GM18511 (cell line): Measurements from ENCODE around the gene KAZN.
"Not testable (repeated sequence)": the region's sequence is repeated elsewhere in the genome, so short reads cannot be mapped to it uniquely, and the experiment has no call there.

Experiments used
- ATAC-seq: cut with Tn5 transposase; IDR thresholded peaks from one replicate; pipeline ENCODE4 v1.9.1; 2021; ENCODE audit warnings: mild to moderate bottlenecking, moderate library complexity; ENCODE audit not compliant: unreplicated experiment

Gene KAZN

DNA sequence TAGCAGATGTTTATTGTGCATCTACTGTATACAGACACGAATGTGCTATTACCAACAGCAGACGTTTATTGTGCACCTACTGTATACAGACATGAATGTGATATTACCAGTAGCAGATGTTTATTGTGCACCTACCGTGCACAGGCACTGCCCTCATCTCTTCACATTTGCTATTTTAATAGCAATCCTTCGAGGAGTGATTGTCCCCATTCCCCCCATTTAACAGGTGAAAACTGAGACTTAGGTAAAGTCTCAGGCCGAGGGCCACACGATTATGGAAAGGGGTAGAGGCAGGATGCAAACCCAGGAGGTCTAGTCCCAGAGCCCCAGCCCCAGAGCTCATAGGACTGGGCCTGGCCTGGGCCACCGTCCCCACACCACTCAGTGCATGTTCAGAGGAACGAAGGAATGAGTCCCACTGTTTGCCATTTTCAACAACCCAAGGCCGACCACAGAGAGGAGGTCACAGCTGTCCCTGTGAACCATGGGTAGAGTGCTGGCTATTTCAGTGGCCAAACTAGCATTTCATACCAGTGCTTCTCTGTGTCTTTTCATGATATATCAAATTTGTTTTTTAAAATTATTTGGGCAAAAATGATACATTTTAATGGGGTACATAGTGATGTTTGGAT, 440.6 kb downstream of the KAZN start:
- ATAC-seq, result no peak

DNA sequence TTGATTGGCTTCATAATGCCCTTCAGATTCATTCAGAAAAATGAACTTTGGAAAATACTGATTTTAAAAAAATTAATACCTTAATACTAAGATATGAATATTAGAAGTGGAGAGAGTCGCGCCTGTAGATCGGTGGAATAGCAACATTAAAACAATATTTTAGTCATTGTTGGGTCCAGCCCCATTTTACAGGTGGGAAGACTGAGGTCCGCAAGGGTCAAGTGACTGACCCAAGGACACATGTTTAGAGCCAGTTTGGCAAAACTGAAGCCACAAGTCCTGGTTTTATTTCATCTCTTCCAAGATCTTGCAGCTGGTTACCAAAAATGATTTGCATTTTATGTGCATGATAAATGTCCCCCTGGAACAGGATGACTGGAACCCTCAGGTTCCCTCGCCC, 441.4 kb downstream of the KAZN start:
- no peak for ATAC-seq

DNA sequence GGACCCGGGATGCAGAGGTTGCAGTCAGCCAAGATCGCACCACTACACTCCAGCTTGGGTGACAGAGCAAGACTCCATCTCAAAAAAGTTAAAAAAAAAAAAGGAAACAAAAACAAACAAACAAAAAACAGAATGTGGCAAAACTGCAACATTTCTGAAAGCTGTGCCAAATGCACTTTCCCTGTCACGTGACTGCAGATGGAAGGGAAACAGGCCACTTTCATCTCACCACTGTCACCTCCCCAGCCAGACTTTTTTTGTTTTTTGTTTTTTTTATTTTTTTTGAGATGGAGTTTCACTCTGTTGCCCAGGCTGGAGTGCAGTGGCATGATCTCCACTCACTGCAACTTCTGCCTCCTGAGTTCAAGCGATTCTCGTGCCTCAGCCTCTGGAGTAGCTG, 442.2 kb downstream of the KAZN start:
- ATAC-seq, result not testable (repeated sequence)

DNA sequence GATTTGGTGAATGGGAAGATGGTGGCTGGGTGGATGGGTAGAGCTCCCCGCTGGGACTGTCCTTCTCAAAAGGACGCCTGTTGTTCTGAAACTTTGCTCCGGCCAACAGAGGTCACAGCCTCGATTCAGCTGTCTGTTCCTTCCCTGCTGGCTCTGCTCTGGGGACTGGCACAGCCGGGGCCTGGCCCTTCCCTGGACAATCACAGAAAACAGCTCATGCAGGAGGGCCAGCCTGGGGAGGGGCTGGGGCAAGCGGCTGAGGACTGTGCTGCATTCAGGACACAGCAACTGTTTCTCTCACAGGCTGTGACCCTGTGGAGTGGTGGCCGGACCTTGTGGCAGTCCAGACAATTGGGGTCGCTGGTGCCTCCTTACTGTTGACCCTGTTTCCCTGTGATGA, 444.4 kb downstream of the KAZN start:
- ATAC-seq, result no peak

DNA sequence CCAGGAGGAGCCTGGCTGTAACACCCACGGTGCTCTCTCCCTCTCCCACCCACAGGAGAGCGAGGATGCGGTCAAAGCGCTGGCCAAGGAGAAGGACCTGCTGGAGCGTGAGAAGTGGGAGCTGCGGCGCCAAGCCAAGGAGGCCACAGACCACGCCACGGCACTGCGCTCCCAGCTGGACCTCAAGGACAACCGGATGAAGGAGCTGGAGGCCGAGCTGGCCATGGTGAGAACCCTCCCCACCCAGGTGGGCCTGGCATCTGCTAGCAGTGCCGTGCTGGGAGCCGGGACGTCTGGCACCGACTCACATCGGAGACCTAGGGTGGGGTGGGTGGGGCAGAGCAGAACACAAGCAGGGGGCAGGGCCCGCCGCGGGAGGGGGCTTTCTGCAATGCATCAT, 445.4 kb downstream of the KAZN start:
- no peak for ATAC-seq

DNA sequence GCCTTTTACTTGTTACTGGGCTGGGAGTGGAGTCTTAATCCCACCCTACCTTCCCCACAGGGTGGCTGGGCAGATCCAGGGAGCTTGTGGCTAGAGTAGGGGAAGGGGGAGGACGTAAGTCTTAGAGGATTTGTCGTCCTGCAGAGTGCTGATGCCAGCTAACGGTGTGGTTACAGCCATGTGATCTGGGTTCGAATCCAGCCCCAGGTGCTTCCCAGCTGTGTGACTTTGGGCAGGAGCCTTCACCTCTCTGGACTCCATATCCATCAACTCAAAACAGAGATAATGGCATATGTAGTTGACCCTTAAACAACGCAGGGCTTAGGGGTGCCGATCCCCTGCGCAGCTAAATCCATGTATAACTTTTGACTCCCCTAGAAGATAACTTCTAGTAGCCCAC, 446.6 kb downstream of the KAZN start:
- ATAC-seq, result no peak

DNA sequence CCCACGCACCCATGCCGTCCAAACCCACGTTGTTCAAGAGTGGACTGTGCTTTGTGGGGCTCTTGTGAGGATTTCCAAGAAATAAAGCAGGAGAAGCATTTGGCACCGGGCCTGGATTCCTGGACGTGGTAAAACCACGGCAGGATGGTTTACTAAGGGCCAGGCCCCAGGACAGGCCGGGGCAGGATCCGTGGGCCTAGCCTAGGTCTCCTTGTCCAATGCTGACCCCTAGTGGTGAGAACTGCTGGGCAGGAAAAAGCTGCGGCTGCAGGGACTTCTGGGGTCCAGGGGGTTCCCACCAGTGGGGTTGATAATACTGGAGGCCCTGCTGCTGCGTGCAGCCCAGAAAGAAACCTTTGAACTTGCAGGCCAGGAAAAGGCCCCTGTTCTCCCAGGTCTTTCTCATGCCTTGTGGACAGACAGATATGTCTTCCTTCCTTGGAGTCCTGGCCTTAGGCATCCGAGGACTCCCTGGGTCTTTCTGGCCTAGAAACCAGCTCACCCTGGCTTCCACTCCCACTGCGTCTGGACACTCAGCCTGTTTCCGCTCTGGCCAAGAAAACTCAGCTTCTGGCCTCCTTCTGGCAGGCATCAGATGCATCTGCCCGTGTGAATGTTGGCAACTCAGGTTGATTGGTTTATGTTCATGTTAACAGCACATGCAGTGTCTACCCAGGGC, 448.1 kb downstream of the KAZN start:
- no peak for ATAC-seq

DNA sequence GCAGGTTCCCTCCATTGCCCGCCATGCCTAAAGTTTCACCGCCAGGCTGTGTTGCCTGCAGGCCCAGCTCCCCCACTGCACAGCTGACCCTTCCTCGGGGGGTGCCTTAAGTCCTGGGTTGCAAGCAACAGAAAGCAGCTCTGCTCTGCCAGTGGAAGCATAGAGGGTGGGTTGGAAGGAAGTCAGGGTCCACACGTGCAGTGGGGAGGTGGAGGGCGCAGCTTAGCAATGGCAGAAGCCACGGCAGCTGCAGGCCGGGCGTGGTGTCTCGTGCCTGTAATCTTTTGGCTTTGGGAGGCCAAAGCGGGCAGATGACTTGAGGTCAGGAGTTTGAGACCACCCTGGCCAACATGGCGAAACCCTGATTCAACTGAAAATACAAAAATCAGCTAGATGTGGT, 448.8 kb downstream of the KAZN start:
- no peak for ATAC-seq

DNA sequence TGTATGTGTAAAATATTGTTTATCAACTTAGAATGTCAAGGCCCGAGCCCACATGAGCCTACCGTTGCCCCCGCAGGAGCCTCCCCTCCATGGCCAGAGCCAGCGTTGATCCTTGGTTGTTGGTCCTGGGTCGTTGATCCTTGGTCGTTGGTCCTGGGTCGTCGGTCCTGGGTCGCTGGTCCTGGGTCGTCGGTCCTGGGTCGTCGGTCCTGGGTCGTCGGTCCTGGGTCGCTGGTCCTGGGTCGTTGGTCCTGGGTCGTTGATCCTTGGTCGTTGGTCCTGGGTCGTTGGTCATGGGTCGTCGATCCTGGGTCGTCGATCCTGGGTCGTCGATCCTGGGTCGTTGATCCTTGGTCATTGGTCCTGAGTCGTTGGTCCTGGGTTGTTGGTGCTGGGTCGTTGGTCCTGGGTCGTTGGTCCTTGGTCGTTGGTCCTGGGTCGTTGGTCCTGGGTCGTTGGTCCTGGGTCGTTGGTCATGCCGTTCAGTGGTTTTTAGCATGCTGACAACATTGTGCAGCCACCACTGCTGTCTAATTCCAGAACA, 450.0 kb downstream of the KAZN start:
- no peak for ATAC-seq

DNA sequence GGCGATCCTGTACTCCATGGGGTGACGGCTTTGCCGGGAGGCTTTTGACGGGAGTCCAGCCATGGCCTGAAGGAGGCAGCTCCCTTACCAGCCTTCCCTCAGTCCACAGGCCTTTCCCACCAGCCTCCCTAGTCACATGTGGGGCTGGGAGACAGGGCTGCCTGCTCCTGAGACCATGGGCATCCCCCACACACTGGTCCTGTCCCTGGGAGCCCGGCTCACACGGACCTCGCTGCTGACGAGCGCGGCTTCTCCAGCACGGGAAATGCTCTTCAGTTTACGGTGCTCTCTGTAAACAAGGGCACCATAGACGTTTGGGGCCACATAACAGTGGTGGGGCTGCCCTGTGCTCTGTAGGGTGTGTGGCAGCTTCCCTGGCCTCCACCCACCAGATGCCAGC, 450.6 kb downstream of the KAZN start:
- no peak for ATAC-seq

DNA sequence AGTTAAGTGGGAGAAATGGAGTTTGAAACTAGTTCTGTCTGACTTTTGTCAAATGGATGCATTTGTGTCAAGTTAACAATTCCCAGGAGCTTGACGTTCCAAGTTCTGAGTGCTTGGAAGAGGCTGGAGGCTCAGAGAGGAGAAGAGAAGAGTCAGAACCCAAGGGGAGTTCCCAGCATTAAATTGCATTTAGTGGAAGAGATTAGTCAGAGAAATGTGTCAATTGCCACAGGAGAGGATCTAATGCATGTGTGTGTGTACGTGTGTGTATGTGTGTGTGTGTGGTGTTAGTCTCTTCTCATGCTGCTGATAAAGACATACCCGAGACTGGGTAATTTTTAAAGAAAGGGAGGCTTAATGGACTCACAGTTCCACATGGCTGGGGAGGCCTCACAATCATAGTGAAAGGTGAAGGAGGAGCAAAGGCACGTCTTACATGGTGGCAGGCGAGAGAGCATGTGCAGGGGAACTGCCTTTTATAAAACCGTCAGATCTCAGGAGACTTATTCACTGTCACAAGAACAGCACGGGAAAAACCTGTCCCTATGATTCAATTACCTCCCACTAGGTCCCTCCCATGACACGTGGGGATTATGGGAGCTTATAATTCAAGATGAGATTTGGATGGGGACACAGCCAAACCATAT, 453.5 kb downstream of the KAZN start:
- ATAC-seq, result no peak

DNA sequence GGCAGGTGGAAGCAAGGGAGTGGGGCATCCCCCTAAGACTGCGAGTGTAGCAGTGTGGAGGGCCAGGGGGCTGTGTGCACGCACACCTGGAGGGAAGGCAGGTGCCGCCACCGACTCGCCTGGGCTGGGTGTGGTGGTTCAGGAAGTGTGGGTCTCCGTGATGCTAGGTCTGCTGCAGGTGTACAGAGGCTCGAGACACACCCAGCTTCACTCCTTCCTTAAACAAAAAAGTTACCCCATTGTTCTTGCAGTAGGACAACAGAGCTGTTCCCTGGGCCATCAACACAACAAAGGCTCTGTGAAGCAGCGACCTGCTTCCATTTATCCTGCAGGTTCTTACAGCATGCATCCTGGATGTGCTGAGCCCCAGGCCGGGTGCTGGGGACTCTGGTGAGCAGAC, 454.7 kb downstream of the KAZN start:
- no peak for ATAC-seq

DNA sequence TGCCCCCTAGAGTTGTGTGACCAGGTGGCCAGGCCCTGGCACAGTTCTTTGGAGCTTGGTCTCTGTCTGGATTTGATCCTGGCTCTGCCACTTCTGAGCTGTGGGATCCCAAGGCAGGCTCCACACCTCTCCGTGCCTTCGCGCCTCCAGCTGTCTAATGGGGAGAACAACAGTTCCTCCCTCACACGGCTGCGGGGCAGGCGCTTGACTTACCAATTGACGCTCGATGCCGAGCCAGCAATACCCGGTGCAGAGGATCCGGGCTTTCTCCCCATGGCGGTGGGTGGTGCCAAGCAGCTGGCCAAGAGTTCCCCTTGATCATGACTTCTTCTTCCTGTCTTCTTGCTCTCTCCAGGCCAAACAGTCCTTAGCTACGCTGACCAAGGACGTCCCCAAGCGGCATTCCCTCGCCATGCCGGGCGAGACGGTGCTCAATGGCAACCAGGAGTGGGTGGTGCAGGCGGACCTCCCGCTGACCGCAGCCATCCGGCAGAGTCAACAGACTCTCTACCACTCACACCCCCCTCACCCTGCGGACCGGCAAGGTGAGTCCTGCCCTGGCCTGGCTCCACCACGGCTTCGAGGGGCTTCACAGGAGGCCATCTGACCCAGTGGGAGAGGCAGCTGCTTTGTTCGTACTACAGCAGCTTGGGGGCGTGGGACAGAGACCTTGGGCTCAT, 457.4 kb downstream of the KAZN start:
- ATAC-seq, result no peak

DNA sequence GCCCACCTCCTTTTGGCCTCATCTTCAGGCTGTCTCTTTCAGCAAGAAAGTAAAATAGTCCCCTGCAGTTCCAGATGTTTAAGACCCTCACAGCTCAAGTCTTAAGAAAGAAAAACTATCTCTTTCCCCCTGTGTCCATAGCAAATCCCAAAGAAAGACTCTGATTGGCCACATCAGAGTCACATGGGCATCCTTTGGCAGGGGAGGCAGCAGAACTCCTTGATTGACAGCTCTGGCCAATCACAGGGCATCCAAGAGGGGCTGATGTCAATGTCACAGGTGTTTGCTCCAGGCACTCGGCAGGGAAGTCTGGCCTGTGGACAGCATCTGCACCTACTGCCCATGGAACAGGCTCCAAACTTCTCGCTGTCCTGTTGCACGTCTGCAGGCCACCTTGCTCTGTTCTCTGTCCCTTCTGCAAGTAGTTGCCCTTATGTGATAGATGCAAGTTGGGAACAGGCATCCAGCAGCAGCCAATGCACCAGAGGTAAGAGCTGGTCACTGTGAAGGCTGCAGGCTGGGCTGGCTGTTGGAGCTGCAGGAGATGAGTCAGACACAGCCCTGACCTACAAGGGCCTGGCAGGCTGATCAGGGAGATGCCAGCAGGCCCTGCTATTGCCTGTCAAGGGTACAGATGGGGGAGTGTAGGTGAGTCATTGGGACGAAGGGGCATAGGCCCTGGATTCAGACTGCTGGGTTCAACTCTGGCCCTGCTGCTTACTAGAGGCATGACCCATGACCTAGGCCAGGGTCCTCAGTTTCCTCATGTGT, 458.2 kb downstream of the KAZN start:
- no peak for ATAC-seq

DNA sequence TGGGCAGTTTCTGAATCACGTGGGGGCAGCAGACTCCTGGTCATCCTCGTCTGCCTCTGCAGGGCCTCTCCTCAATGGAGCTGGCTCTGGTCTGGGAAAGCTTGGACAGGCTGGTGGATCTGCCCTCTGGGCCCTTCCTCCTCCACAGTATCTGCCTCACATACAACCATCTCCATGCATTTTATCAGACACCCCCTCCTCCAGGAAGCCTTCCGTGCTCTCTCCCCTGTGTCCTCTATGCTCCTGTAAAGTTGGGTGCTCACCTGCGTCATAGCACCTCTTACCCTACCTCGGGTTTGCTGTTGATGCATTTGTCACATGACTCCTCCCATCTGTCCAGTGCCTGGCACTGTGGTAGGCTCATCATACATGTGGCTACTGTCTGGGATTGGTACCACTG, 459.3 kb downstream of the KAZN start:
- no peak for ATAC-seq

DNA sequence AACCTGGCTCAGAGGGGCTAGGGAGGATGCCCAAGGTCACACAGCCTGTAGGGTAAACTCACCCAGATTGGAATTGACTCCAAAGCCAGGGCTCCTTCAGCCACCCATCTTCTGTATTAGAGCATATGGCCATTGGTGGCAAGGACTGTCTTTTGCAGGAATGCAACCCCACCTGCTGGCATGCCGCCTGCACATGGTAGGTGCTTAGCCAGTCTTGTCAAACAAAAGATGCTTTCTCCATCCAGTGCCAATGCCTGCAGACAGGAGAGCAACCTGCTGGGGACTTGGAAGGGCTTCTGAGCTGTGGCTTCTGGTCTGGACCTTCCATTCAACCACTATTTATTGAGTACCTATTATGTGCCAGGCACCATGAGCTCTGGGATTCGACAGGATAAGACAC, 459.8 kb downstream of the KAZN start:
- no peak for ATAC-seq

DNA sequence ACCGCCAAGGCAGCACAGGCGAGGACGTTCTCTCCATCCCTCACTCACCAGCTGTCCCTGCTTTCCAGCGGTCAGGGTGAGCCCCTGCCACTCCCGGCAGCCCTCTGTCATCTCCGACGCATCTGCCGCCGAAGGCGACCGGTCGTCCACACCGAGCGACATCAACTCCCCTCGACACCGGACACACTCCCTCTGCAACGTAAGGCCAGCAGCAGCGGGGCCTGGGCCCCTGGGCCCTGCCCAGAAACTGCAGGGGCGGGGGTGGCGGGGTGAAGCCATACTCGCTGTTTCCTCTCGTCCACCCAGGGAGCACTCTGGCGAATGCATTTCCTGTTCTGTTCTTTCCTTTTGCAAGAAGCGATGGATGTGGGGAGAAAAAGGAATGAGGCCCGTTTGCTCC, 461.6 kb downstream of the KAZN start:
- ATAC-seq, result no peak

DNA sequence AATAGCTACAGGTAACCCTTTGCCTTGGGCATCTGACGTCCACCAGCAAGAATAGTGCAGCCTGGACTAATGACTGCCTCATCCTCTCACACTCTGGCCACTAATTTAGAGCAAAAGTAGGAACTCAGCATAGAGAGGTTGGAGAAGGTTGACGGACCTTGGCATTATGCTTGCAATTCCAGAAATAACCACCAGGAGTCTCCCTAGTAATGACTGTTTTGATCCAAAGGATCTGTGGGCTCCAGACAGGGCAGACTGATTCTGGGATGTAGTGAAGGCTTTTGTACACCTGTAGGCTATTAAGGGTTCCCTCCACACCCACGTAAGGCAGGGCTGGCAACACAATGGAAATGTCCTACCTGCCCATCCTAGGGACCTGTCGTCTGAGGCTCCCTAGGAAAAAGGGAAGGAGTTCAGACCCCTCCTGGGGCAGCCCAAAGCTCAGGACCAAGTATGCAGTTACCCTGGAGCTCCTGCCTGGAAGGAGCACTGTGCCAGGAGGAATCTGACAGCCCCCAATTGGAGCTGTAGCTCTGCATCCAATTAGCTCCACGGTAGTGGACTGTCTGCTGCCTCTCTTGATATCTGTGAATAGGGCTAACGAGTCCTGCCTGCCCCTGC, 464.1 kb downstream of the KAZN start:
- no peak for ATAC-seq

DNA sequence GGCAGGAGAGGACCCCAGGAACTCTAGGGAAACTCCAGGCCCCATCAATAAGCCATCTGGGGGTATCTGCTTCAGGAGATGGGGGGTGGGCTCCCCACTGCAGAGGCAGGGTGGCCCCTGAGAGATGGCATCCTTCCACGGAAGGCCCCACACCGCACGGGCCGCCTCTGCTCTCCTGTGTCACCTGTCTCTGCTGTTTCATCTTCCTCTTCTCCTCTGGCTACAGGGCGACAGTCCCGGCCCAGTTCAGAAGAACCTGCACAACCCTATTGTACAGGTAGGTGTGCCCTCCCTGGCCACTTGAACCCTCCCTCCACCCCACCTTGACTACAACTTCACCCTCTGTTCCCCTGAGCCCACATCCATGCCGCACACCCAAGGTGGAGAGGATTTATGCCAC, 464.9 kb downstream of the KAZN start:
- ATAC-seq, result no peak

DNA sequence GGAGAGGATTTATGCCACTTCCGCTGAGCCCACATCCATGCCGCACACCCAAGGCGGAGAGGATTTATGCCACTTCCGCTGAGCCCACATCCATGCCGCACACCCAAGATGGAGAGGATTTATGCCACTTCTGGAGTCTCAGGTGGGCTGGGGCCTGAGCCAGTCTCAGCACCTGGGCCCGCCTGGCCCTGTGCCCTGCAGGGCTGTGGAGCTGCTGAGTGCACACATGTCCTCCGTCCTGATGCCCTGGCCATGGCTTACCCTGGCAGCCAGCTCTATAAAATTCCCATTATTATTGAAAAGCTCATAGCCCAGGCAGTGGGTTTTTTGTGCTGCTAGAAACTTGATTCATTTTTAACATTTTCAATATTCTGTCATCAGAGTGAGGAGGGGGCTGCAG, 465.3 kb downstream of the KAZN start:
- ATAC-seq, result no peak
